IMR-90 (cell line): ENCODE measurements around the gene SMIM44. TPM values are rescaled to one million over a fixed set of nuclear protein-coding genes. Genes with fewer than 3 reads are reported as not detected.

ENCODE experiments used
- ATAC-seq: fragments of 200-7000 bp; cut with Tn5 transposase; 2 replicates; pipeline ENCODE4 v1.9.1; 2020; ENCODE audit warnings: low read depth, mild to moderate bottlenecking, moderate library complexity
- BruUV-seq: library from RNA; stranded (reverse); fragments of 400-500 nt; replicated peaks from 2 replicates; lab custom pipeline; 2021; lab: Mats Ljungman, UMichigan
- CTCF ChIA-PET: fragments of 300-600 bp; formaldehyde crosslinking; extraction: SDS; loops from one replicate; lab custom pipeline; 2021; ENCODE audit warnings: antibody characterized with exemption; lab: Yijun Ruan, JAX
- POLR2A ChIA-PET: fragments of 300-600 bp; sonication (Branson Sonifier 250); formaldehyde crosslinking; loops from one replicate; lab custom pipeline; 2022; ENCODE audit warnings: antibody characterized with exemption; ENCODE audit not compliant: unreplicated experiment; lab: Charles Lee
- DNase-seq: peaks from one replicate; pipeline ENCODE4 v3.0.0; 2013
- H2AFZ ChIP-seq: replicated peaks from 2 replicates; pipeline ENCODE3; 2013; ENCODE audit warnings: low read length, mild to moderate bottlenecking; ENCODE audit not compliant: poor library complexity
- H2AK5ac ChIP-seq: 2 replicates; pipeline ENCODE4 v1.6.1; 2013; ENCODE audit warnings: low read depth, low read length, inconsistent platforms
- H2AK9ac ChIP-seq: replicated peaks from 2 replicates; pipeline ENCODE3; 2013; ENCODE audit warnings: mild to moderate bottlenecking, low read depth, low read length, moderate library complexity; ENCODE audit not compliant: poor library complexity
- H2BK120ac ChIP-seq: 2 replicates; pipeline ENCODE4 v1.6.1; 2013; ENCODE audit warnings: low read depth, low read length, inconsistent platforms
- H2BK15ac ChIP-seq: 3 replicates; pipeline ENCODE4 v1.6.1; 2013; ENCODE audit warnings: low read depth, low read length, inconsistent platforms
- H2BK20ac ChIP-seq: 2 replicates; pipeline ENCODE4 v1.6.1; 2013; ENCODE audit warnings: low read depth, mild to moderate bottlenecking, inconsistent platforms, low read length, moderate library complexity
- H2BK5ac ChIP-seq: 2 replicates; pipeline ENCODE4 v1.6.1; 2013; ENCODE audit warnings: mild to moderate bottlenecking, low read depth, low read length, inconsistent platforms; ENCODE audit not compliant: poor library complexity, severe bottlenecking
- H3K14ac ChIP-seq: replicated peaks from 2 replicates; pipeline ENCODE4 v1.6.1; 2013; ENCODE audit warnings: low read depth, low read length, inconsistent platforms
- H3K18ac ChIP-seq: 2 replicates; pipeline ENCODE4 v1.6.1; 2013; ENCODE audit warnings: low read depth, low read length, control low read depth
- H3K23ac ChIP-seq: 2 replicates; pipeline ENCODE4 v1.6.1; 2013; ENCODE audit warnings: low read depth, low read length, inconsistent platforms
- H3K27ac ChIP-seq: 2 replicates; pipeline ENCODE4 v1.5.1; 2013; ENCODE audit warnings: mild to moderate bottlenecking, control low read depth, low read length; ENCODE audit not compliant: insufficient read depth
- H3K27me3 ChIP-seq: 2 replicates; pipeline ENCODE4 v1.6.1; 2013; ENCODE audit warnings: low read length; ENCODE audit not compliant: control insufficient read depth, insufficient read depth
- H3K36me3 ChIP-seq: 2 replicates; pipeline ENCODE4 v1.6.1; 2013; ENCODE audit warnings: low read length, mixed read lengths; ENCODE audit not compliant: control insufficient read depth, insufficient read depth
- H3K4ac ChIP-seq: 2 replicates; pipeline ENCODE4 v1.6.1; 2013; ENCODE audit warnings: low read depth, low read length, inconsistent platforms
- H3K4me1 ChIP-seq: 2 replicates; pipeline ENCODE4 v1.6.1; 2013; ENCODE audit warnings: low read length, mixed read lengths; ENCODE audit not compliant: control insufficient read depth, insufficient read depth
- H3K4me2 ChIP-seq: 2 replicates; pipeline ENCODE4 v1.6.1; 2013; ENCODE audit warnings: low read depth, mild to moderate bottlenecking, control low read depth, low read length, moderate library complexity
- H3K4me3 ChIP-seq: 2 replicates; pipeline ENCODE4 v1.5.1; 2013; ENCODE audit warnings: low read depth, mild to moderate bottlenecking, control low read depth, low read length, moderate library complexity; ENCODE audit not compliant: insufficient read depth
- H3K56ac ChIP-seq: 2 replicates; pipeline ENCODE4 v1.6.1; 2013; ENCODE audit warnings: low read length, inconsistent platforms; ENCODE audit not compliant: insufficient read depth; ENCODE audit errors: extremely low read depth
- H3K79me1 ChIP-seq, 2 experiments: 2 replicates each; pipeline ENCODE4 v1.6.1; 2013; ENCODE audit warnings: low read length in 2 of 2, inconsistent platforms in 1 of 2, low read depth in 1 of 2
- H3K9ac ChIP-seq: 2 replicates; pipeline ENCODE4 v1.6.1; 2013; ENCODE audit warnings: low read depth, low read length, control low read depth
- H3K9me1 ChIP-seq: 2 replicates; pipeline ENCODE4 v1.6.1; 2013; ENCODE audit warnings: low read length, inconsistent platforms; ENCODE audit not compliant: insufficient read depth
- H3K9me3 ChIP-seq: 2 replicates; pipeline ENCODE4 v1.6.1; 2013; ENCODE audit warnings: low read length; ENCODE audit not compliant: control insufficient read depth, insufficient read depth
- H4K20me1 ChIP-seq: 2 replicates; pipeline ENCODE4 v1.6.1; 2013; ENCODE audit warnings: low read length, inconsistent platforms; ENCODE audit not compliant: insufficient read depth
- H4K5ac ChIP-seq: 2 replicates; pipeline ENCODE4 v1.6.1; 2013; ENCODE audit warnings: mild to moderate bottlenecking, low read depth, low read length, control low read depth
- H4K8ac ChIP-seq, 2 experiments: 2 replicates each; pipeline ENCODE4 v1.6.1; 2013; ENCODE audit warnings: low read depth in 2 of 2, low read length in 2 of 2, control low read depth in 1 of 2, inconsistent platforms in 1 of 2
- H4K91ac ChIP-seq: 2 replicates; pipeline ENCODE4 v1.6.1; 2013; ENCODE audit warnings: low read depth, low read length, inconsistent platforms; ENCODE audit not compliant: insufficient read depth
- BHLHE40 ChIP-seq: fragments of 150-350 bp; IDR thresholded peaks from 2 replicates; pipeline ENCODE4 v1.6.1; 2016; ENCODE audit warnings: mild to moderate bottlenecking, low read depth, low read length
- CEBPB ChIP-seq: IDR thresholded peaks from 2 replicates; pipeline ENCODE4 v1.6.1; 2012; ENCODE audit warnings: low read depth, low read length, improper control_type of control experiment
- CHD1 ChIP-seq: IDR thresholded peaks from 2 replicates; pipeline ENCODE4 v1.6.1; 2012; ENCODE audit warnings: low read depth, low read length, improper control_type of control experiment
- CTCF ChIP-seq: conservative IDR thresholded peaks from 2 replicates; pipeline ENCODE4 v1.5.1; 2012; ENCODE audit warnings: mild to moderate bottlenecking, low read depth, low read length, improper control_type of control experiment
- ELK1 ChIP-seq: fragments of 150-350 bp; IDR thresholded peaks from 2 replicates; pipeline ENCODE4 v1.6.1; 2016; ENCODE audit warnings: low read depth, mild to moderate bottlenecking, low read length, moderate library complexity, borderline replicate concordance
- MAFK ChIP-seq: IDR thresholded peaks from 2 replicates; pipeline ENCODE4 v1.6.1; 2012; ENCODE audit warnings: low read depth, low read length, improper control_type of control experiment
- MXI1 ChIP-seq: IDR thresholded peaks from 2 replicates; pipeline ENCODE4 v1.6.1; 2012; ENCODE audit warnings: low read depth, mild to moderate bottlenecking, low read length, moderate library complexity, borderline replicate concordance
- POLR2A ChIP-seq: IDR thresholded peaks from 2 replicates; pipeline ENCODE4 v1.6.1; 2012; ENCODE audit warnings: mild to moderate bottlenecking, low read depth, low read length
- RCOR1 ChIP-seq: IDR thresholded peaks from 2 replicates; pipeline ENCODE4 v1.6.1; 2012; ENCODE audit warnings: mild to moderate bottlenecking, low read length, improper control_type of control experiment; ENCODE audit not compliant: insufficient replicate concordance
- RFX5 ChIP-seq: IDR thresholded peaks from 2 replicates; pipeline ENCODE4 v1.8.0; 2012; ENCODE audit warnings: low read depth, mild to moderate bottlenecking, low read length, moderate library complexity
- USF2 ChIP-seq: fragments of 150-350 bp; IDR thresholded peaks from 2 replicates; pipeline ENCODE4 v1.6.1; 2017; ENCODE audit warnings: mild to moderate bottlenecking, antibody characterized with exemption, low read length, low read depth
- WGBS, 2 experiments: methylation state at CpG; one replicate each; pipeline versions ENCODE4 v1.1.5 to v1.1.7; 2013; ENCODE audit warnings: missing lambda C conversion rate in 2 of 2; ENCODE audit not compliant: insufficient read length in 1 of 2; ENCODE audit errors: extremely low coverage in 2 of 2; 5-methylcytosine and 5-hydroxymethylcytosine counted together
- dilution Hi-C: fragments of 300-500 bp; cut with HindIII; formaldehyde crosslinking; loops from one replicate; pipeline ENCODE4 v1.14.3; 2018; ENCODE audit warnings: low sequenced_read_pairs; ENCODE audit not compliant: unreplicated experiment
- in situ Hi-C: fragments of 300-500 bp; cut with MboI; formaldehyde crosslinking; loops from 3 replicates; pipeline ENCODE4 v1.14.3; 2019; ENCODE audit warnings: low sequenced_read_pairs, inconsistent platforms, mixed read lengths
- intact Hi-C: fragments of 100-400 bp; cut with micrococcal nuclease; formaldehyde crosslinking; loops from 2 replicates; pipeline ENCODE4 v1.10.0; 2022
- polyA plus RNA-seq, 3 experiments: library from polyadenylated mRNA; depleted of rRNA; stranded (reverse); fragments of >200 nt; gene quantifications; 2 replicates each; pipeline ENCODE4 v1.2.3, GENCODE V29; 2012; ENCODE audit warnings: low replicate concordance in 1 of 3
- total RNA-seq: library from RNA; depleted of rRNA; stranded (reverse); fragments of >200 nt; gene quantifications from 2 replicates; pipeline ENCODE4 v1.2.3, GENCODE V29; 2012

Gene SMIM44
- total and polyA plus RNA-seq, 2 of the 4 experiments (the other 2 are of a cell fraction), result not detected

GRCh38 chr19:3500429-3501101, 17.3 kb upstream of the SMIM44 start, which contains the start of gene DOHH:
DOHH (minus strand) TSS chr19:3500674; CDS start chr19:3496814, 3,860 bp downstream.
- Histone ChIP-seq H3K27me3 (no peaks in the 10 kb centered on the region), H3K9ac (peak within 1 kb of the TSS; percentile 93), H2AK5ac (peak within 1 kb of the TSS; percentile 96), H4K8ac (peak within 1 kb of the TSS; percentile 54 to 99), H2BK20ac (peak within 1 kb of the TSS; percentile 100), H3K9me1 (peaks cover 9% of the 10 kb centered on the region; the same call in 1 of the 2 replicates), H3K18ac (peak within 1 kb of the TSS; percentile 99), H4K5ac (peak within 1 kb of the TSS; percentile 94), H2AK9ac (peak within 1 kb of the TSS; percentile 95), H4K20me1 (no peaks in the 10 kb centered on the region), H3K79me1 (peaks cover 8 to 47% of the 10 kb centered on the region in 2 experiments; a peak in 3 of 4 replicates), H3K23ac (peak within 1 kb of the TSS; percentile 100), H3K36me3 (peaks cover 8% of the 10 kb centered on the region), H3K14ac (peak within 1 kb of the TSS; percentile 100), H3K4ac (peak within 1 kb of the TSS; percentile 100), H3K4me1 (no peaks in the 10 kb centered on the region), H2BK5ac (peak within 1 kb of the TSS; percentile 97), H2BK120ac (peak within 1 kb of the TSS; percentile 100), H2AFZ (peak within 1 kb of the TSS; percentile 97), H3K56ac (peak within 1 kb of the TSS; percentile 94), H3K9me3 (no peaks in the 10 kb centered on the region), H3K4me2 (peak within 1 kb of the TSS; percentile 82), H2BK15ac (peak within 1 kb of the TSS; percentile 93; the same call in 2 of the 3 replicates), H4K91ac (peak within 1 kb of the TSS; percentile 97), H3K27ac (peak within 1 kb of the TSS; percentile 89), H3K4me3 (peak within 1 kb of the TSS; percentile 57)
- DNase-seq (peak; percentile 96), ATAC-seq (peak; percentile 97)
- BruUV-seq, result no TSS peak
- intact Hi-C loops (no loop called here), dilution Hi-C loops (no loop called here), in situ Hi-C loops (no loop called here)
- CTCF ChIA-PET, result no interaction called here
- POLR2A ChIA-PET, result interaction anchor here (0.6 kb wide), 1 partner anchor 186 kb away, joined by 10 read pairs; no protein-coding TSS in a partner anchor
- TF ChIP-seq ELK1 (no peak), MXI1 (peak; percentile 85), RFX5 (peak; percentile 75), RCOR1 (no peak), CHD1 (peak; percentile 99; the same call in 1 of the 2 replicates), MAFK (peak; percentile 73), USF2 (peak; percentile 97), CEBPB (peak; percentile 60), BHLHE40 (peak; percentile 99), CTCF (no peak), POLR2A (peak; percentile 88)
- WGBS, 2 experiments, result 1% methylated on average over 28 of the region's 52 CpGs; no CpG with 5 or more reads in 1 of the 2 experiments
